HUDEP-2 (cell line): ENCODE results near the gene ZNF827.
A peak's percentile ranks its signal among the peaks of the same experiment; 100 is the strongest.

ENCODE experiments used
- DNase-seq, 76 experiments: peaks; one replicate each; lab custom pipeline; 2025; ENCODE audit not compliant: unreplicated experiment in 76 of 76; lab: John Stamatoyannopoulos, UW

ZNF827 gene

GRCh38 chr4:145934434-145935047, 4.1 kb downstream of the ZNF827 start:
- DNase-seq: no peak

DNA sequence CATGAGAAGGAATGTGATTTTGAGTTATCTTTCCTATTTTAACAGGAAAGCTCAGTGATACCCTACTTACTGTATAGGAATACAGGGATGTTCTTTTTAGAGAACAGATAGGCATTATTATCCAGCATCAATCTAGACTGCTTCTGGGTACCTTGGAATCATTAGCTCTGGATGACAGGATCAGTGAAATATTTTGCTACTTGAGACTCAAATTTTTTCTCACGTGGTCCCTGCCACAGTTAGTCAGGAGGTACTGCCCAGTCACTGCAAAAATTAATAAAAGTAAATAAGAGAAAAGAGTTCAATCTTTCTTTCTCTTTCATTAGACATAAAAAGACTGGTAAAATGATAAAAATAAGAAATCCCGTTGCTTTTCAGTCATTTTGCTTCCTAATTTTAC, 5.5 kb downstream of the ZNF827 start:
- no peak for DNase-seq

- no peak for DNase-seq
Observed at GRCh38 chr4:145931403-145931802, 7.2 kb downstream of the ZNF827 start.

DNA sequence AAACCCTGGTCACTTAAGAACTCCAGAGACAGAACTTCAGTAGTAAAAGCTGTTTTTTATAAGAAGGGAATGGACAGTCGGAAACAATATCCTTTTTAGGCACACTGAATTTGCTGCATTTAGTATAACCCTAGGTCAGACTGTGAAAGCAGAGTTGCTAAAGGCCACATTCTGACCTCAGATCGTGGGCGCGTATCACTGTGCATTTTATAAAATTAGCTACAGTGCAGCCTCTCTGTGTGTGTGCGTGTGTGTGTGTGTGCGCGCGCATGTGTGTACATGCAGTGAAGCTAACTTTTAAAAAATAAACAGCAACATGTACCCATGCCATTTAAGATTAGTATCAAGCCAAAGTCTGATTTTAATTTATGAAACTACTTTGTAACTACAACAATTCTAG, 8.0 kb downstream of the ZNF827 start:
- DNase-seq: no peak

DNA sequence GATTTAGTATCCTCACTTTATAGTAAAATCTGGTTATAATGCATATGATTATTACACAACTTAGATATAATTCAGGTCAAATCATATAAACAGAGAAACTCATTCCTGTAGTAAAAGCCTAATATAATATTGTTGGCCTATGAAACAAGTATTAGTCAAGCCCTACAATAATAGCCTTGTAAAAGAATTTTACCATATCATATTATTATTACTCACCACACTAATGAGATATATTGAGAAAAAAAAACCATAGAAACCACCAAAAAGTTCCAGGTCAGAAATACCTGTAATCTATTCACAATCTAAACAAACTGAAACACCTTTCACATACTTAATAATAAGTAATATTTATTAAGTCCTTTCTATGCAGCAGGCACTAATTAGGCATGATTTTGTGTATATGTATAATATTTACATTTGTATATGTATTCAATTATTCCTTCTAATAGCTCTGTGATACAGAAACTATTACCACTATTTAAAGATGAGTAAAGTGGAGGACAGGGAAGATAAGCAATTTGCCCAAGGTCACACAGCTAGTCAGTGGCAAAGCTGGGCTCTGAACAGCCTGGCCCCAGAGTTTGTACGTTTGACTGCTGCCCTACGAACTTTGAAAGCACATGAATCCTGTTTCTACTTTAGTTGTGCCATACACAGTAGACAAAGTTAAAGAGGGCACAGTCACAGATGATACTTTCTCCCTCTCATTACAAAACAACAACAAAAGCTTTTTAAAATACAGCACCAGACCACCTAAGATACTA, 9.0 kb downstream of the ZNF827 start:
- DNase-seq: no peak

- DNase-seq: no peak
Observed at GRCh38 chr4:145928748-145929147, 9.9 kb downstream of the ZNF827 start.

GRCh38 chr4:145927030-145927429, 11.6 kb downstream of the ZNF827 start:
- DNase-seq: no peak

DNA sequence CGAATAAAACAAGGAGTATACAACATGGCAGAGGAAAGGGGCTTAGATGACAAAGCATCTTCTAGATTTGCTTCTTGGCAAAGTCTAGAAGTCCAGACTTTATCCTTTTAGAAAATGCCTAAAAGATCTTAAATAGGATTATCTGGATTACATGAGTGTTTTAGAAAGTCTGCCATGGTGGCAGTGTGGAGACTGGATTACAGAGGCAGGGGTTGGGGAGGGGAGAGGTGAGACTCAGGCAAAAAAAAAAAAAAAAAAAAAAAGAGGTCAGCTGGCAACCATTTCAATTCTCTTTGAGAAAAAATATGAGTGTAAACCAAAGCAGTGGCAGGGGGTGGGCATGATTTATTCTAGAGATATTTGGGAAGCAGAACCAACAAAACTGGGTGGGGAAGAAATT, 17.4 kb downstream of the ZNF827 start:
- DNase-seq: no peak

GRCh38 chr4:145920205-145920604, 18.4 kb downstream of the ZNF827 start:
- DNase-seq: no peak

GRCh38 chr4:145912376-145912775, 26.2 kb downstream of the ZNF827 start:
- no peak for DNase-seq

DNA sequence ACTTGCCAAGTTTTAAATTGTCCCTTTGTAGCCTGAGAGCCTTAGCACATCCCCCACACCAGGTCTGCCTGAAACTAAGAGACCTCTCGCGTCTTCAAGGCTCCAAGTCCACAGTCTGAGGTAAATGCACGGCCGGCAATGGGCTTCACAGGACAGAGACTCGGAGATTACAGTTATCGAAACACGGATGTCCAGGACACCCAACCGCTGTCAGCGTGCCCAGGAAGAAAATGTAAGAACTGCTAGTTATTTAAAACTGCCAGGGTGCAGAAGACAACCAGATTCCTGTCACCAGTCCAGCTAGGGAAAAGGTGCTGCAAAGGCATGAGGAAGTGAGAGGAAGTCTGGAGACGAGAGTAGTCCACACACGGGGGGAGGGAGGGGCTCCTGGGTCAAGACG, 28.9 kb downstream of the ZNF827 start:
- DNase-seq: no peak

GRCh38 chr4:145909281-145909715, 29.3 kb downstream of the ZNF827 start:
- peak in 1 of 76 experiments; percentile 7 for DNase-seq

DNA sequence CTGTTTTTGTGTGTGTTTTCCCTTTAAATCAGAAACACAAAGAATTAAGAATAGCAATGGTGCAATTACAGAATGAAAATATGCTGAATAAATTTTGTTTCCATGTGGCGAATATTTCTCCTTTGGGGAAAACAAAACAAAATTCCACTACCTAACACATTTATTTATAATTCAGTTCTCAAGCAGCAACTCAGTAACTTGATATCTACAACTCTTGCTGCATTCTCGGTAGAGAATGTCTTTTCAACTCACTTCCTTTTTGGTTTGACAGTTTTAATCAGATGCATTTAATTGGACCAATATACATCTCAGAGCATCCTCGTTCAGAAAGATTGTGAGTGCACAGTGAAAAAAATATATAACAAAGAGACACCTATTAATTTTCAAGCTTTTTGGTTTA, 30.8 kb downstream of the ZNF827 start:
- no peak for DNase-seq

- DNase-seq: no peak
Observed at GRCh38 chr4:145907390-145907789, 31.2 kb downstream of the ZNF827 start.

DNA sequence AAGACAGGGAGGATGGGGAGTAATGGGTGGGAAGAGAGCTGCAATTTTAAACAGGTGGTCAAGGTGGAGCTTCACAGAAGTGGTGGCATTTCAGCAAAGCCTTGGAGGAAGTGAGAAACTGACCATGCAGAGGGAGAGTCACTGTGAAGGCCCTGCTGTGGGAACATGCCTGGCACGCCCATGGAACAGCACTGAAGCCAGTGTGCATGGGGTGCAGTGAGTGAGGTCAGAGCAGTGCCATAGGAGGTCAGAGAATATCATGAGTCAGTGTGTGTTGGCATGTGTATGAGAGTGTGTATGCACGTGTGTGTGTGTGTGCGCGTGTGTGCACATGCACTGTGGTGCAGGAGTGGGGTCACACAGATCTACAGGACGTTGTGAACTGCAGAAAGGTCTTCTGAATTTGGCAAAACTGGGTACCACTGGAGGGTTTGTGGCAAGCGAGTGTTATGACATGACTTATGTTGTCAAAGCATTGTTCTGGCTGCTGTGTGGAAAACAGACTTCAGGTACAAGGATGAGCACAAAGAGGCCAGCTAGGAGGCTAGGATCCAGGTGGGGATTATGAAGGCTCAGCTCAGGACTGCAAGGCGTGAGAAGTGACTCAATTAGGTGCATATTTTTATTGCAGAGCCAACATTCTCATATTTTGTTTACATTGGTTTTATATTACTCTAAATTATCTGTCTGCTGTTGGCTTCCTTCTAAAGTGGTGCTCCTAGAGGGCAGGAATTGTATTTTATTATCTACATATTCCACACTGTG, 34.0 kb downstream of the ZNF827 start:
- no peak for DNase-seq

GRCh38 chr4:145902522-145902921, 36.1 kb downstream of the ZNF827 start:
- DNase-seq: no peak

DNA sequence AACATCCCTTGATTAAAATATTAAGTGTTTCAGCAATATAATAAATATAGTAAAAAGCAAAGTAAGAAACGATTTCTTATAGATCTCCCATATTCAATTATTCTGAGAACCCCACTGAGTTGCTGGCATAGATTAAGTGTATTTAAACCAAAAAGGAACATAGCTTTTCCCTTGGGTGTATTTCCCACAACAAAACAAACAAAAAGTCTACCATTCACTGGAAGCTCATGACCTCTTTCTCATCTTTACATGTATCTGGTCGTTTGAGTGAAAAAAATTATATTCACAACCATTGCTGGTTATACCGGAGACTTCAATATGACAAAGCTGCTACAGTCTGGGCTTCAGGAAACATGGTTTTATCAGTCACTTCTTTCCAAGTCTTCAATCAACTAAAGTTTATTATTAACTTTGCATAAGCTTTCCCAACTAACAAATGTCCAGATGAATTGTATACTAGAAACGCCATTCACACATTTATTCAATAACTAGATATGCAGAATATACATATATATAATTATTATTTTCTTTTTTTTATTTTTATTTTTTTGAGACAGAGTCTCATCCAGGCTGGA, 38.6 kb downstream of the ZNF827 start:
- no peak for DNase-seq

DNA sequence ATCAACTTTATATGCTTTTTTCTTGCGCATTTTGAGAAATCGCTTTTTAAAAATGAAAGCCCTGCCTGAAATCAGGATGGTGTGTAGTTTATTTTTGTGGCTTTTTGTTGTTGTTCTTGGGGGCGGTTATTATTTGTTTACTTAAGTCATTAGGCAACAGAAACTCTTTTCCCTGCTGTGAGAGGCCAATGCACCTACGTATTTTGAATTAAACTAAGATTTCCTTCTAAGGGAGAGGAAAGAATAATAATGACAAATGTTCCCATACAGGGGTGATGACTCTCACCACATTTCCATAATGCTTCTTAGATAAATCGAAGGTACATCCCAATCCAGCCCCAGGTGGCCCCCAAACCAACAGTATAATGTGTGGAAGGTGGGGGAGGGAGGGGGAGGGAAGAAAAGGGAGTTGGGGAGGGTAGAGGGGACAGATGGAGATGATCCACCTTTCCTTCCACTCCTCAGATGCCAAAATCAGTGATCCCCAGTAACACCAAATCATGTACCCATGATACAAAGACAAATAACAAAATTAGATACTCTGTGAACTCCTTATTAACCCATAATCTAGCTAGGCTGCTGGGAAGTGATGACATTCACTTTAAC, 39.6 kb downstream of the ZNF827 start:
- DNase-seq: no peak

DNA sequence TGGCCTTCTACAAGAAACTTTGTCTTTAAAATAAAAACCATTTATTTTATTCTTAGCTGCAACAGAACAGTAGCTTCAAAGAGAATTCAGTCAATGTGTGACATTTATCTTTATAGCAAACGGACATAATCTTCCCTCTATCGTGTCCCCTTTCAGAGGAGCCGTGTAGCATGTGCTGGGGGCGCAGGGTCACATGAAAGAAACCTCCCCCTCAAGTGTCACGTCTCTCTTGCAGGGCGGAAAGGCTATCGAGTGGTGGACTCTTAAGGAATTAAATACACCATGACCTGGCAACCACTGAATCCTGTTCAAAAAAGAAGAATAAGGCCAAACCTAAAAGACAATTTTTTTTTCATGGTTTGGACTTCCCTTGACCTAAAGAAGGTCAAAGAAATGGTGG, 40.2 kb downstream of the ZNF827 start:
- DNase-seq: no peak

- no peak for DNase-seq
Observed at GRCh38 chr4:145895056-145895455, 43.6 kb downstream of the ZNF827 start.

GRCh38 chr4:145891958-145892357, 46.7 kb downstream of the ZNF827 start:
- peak in 2 of 76 experiments; percentile 1 to 6 for DNase-seq
